Endometrium (tissue), 2 donors: ENCODE results near the gene DDX51.
"Not testable (repeated sequence)": the region's sequence is repeated elsewhere in the genome, so short reads cannot be mapped to it uniquely, and the experiment has no call there.

Experiments used
- FAIRE-seq: peaks from 2 replicates; lab custom pipeline; 2012; peaks lifted over from hg19 to GRCh38; lab: Jason Lieb, UNC
- donor health status: control.
- donor health status: control.

Gene DDX51

GRCh38 chr12:132140918-132141841, 2.9 kb downstream of the DDX51 start:
- no peak for FAIRE-seq

GRCh38 chr12:132140501-132140900, 3.6 kb downstream of the DDX51 start:
- FAIRE-seq = no peak

- FAIRE-seq = no peak
Measured at GRCh38 chr12:132139912-132140311, 4.2 kb downstream of the DDX51 start.

DNA sequence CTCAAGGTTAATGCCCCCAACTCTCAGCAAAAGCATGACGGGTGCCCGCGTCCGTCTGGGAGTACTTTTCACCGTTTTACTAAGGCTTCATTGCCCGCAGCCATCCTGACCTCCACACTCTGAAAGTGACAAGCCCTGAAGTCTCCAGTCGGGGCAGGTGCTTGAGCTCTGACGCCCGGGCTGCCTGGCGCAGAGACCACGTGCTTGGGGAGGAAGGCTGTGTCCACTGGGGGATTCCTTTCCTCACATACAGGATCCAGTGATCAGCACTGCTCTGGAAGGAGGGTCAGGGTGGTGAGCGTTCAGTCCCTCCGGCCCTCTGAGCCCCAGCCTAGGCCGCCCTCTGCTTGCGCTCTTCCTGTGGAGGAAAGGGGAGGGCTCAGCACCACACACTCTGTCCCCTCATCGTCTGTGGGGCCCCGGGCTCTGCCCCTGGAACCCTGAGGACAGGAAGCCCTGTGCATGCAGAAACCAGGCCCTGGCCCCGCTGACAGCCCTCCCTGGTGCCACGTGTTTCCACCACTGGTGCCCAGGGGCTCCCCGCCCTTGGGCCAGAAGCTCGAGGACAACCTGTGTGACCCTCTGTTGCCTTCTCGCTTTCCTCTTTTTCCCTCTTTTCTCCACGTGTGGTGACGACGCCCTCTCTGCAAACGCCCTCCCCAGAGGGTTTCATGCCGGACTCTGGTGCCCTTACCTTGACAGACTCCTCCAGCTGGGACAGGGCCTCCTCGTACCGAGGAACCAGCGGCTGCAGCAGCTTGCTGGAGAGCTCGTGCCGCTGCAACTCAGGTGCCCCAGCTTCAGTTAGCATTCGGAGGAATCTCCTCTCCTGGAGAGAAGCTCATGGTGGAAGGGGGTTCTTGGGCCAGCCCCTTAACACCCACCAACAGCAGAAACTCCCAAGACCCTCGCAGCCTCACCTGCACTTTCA, 4.9 kb downstream of the DDX51 start:
- no peak for FAIRE-seq

DNA sequence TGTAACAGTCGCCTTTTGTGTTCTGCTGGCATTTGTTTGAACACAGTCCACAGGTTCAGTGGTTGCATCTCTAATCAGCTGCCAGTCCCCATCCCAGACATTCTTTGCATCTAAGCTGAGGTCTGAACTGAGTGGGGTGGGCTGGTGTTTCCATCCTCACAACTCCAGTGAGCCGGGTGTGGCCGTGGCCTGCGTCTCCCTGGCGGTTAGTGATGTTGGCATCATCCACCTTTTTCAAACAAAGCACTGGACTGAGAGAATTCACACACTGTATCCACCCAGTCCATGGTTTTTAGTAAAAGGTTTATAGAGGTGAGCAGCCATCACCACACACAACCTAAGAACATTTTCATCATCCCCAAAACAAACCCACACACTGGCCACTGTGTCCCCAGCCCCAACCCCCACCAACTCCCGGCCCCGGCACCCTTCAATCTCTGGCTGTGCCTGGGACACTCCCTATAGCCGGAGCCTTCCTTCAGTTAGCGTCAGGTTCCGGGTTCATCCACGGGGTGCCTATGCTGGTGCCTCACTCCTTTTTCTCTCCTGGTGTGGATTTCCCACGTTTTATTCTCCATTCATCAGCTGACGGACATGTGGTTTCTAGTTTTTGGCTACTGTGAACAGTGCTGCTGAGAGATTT, 6.5 kb downstream of the DDX51 start:
- FAIRE-seq = no peak

DNA sequence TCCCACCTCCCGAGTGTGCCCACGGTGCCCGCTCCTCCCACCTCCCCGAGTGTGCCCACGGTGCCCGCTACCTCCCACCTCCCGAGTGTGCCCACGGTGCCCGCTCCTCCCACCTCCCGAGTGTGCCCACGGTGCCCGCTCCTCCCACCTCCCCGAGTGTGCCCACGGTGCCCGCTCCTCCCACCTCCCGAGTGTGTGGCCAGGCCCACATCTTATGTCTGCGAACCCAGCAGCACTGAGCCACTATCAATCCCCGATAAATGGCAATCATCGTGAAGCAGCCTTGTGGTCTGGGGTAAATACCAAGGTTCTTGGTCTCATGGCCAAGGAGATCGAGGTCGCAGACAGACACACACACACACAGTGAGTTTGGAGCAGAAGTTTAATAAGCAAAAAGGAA, 7.9 kb downstream of the DDX51 start:
- not testable (repeated sequence) for FAIRE-seq

DNA sequence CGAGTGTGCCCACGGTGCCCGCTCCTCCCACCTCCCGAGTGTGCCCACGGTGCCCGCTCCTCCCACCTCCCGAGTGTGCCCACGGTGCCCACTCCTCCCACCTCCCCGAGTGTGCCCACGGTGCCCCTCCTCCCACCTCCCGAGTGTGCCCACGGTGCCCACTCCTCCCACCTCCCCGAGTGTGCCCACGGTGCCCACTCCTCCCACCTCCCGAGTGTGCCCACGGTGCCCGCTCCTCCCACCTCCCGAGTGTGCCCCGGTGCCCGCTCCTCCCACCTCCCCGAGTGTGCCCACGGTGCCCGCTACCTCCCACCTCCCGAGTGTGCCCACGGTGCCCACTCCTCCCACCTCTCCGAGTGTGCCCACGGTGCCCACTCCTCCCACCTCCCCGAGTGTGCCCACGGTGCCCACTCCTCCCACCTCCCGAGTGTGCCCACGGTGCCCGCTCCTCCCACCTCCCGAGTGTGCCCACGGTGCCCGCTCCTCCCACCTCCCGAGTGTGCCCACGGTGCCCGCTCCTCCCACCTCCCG, 9.4 kb downstream of the DDX51 start:
- FAIRE-seq = not testable (repeated sequence)

- no peak for FAIRE-seq
Measured at GRCh38 chr12:132133952-132134652, 10.0 kb downstream of the DDX51 start.

GRCh38 chr12:132132609-132133430, 11.3 kb downstream of the DDX51 start:
- no peak for FAIRE-seq

GRCh38 chr12:132131952-132132351, 12.2 kb downstream of the DDX51 start:
- no peak for FAIRE-seq

DNA sequence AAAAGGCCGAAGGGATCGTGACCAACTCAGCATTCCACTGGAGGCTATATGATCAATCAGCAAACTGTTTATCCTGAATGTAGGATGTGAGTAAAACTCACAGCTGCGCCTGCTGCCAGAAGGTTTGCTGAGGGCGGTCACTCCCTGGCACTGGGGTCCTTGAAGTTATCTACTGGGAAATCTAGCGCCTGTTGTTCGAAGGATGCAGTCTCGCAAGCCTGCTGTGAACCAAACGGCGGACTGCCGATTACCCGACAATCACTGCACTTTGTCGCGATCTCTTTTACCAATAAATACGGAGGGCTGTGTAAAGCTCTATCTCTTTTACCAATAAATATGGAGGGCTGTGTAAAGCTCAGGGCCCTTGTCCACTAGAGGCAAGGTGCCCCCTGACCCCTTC, 12.9 kb downstream of the DDX51 start:
- no peak for FAIRE-seq

- no peak for FAIRE-seq
Measured at GRCh38 chr12:132130690-132131089, 13.4 kb downstream of the DDX51 start.

DNA sequence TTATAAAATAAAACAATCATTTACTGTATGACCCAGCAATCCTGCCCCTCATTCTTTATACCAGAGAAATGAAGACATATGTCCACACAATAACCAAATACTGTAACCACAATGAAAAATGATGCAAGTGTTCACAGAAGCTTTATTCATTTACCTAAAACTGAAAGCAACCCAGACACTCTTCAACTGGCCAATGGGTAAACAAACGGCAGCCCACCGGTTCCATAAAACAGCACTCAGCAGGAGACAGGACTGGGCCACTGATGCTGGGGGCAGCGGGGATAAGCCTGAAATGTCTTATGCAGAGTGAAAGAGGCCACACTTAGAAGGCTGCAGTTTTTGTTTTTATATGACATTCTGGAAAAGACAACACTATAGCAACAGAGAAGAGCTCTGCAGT, 15.1 kb downstream of the DDX51 start:
- FAIRE-seq = no peak

DNA sequence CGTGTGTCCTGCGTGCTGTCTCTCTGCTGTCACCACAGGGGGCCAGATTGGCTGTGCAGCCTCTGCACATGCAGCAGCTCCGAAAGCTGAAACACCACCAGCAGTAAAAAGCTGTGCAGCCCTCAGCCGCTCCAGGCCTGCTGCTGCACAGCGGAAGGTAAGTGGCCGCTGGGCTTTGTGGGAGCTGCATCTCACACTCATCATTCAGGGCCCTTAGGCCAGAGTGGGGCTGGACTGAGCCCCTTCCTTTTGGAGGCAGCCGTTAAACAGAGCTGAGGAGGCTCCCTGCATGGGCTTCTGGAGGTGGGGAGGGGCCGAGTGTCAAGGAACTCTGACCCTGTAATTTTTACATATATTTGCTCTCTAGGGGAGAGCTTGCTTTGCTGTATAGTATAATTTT, 17.1 kb downstream of the DDX51 start:
- FAIRE-seq = no peak

DNA sequence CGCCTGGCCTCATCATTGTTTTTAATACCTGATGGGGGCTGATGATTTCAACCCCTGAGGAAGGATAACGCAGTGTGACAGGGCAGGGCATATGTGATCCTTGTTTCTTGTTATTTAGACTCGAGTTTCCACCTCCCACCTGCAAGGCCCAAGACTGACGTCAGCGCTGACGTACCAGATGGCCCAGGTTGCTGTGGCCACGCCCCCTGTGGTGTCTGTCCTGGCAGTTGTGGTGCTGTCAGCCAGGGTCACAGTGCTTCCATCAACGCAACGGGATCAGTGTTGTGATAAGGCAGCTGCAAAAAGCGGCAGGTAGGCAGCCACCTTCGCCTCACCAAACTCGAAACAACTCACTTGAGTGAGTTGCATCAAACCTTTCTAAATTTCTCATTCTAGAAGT, 18.4 kb downstream of the DDX51 start:
- FAIRE-seq = no peak

GRCh38 chr12:132124766-132125425, 19.2 kb downstream of the DDX51 start:
- FAIRE-seq = no peak

GRCh38 chr12:132123970-132124765, 20.0 kb downstream of the DDX51 start:
- FAIRE-seq = no peak

GRCh38 chr12:132121283-132121682, 22.8 kb downstream of the DDX51 start:
- FAIRE-seq = no peak

DNA sequence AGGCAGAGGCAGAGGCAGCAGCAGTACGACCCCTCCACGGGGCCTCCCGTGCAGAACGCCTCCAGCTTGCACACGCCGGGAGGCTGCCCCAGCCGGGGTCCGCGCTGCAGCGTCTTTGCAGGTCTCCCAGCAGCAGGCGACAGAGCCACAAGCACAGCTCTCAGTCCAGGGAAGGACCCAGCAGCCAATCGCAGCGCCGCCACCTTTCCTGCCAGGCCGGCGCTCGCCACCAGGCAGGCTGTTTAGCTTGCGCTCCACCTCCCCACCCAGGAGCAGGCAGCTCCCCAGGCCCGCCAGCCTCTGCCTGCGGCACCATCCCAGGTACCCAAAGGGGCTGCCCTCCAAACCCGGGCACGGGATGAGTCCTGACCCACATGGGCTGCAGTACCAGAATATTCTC, 25.2 kb downstream of the DDX51 start:
- no peak for FAIRE-seq
